Measurements from ENCODE around the gene SPSB2.

SPSB2 gene

GRCh38 chr12:6824901-6825381, 48.2 kb downstream of the SPSB2 start:
- no peak for DNase-seq (ENCODE audit: low read depth, low spot score)
- H3K4me3 ChIP-seq (ENCODE audit: low read depth, low read length) = peak overlapping the region; percentile 48
- POLR2A ChIA-PET = interaction anchor here (0.7 to 2.0 kb wide), 2 partner anchors 72 to 74 kb away, joined by 3 to 10 read pairs; partner anchors contain the start of gene MLF2

GRCh38 chr12:6824085-6824775, 48.9 kb downstream of the SPSB2 start:
- TF ChIP-seq CTCF (IDR thresholded peaks at IDR 0.05; ENCODE audit: insufficient read depth, low read length, missing control alignments) = no peak
- no peak overlapping the region for H3K4me3 ChIP-seq (ENCODE audit: low read depth, low read length)
- ChIA-PET POLR2A (interaction anchor here (1.3 to 2.0 kb wide), 2 partner anchors 58 to 71 kb away, joined by 3 to 10 read pairs; partner anchors contain the start of genes MLF2 and PTMS), CTCF (interaction anchor here (1.0 to 17.9 kb wide), 23 partner anchors 10 to 274 kb away, joined by 3 to 316 read pairs (median 6); partner anchors contain the start of genes CDCA3, GNB3, MLF2 and PTMS)
- no peak for DNase-seq (ENCODE audit: low read depth, low spot score)

More at GRCh38 chr12:6824901-6825381, 48.2 kb downstream of the SPSB2 start:
- CTCF ChIA-PET = interaction anchor here (0.6 to 17.9 kb wide), 31 partner anchors 8 to 274 kb away, joined by 3 to 316 read pairs (median 6); partner anchors contain the start of genes CDCA3, COPS7A, GNB3 and MLF2
- TF ChIP-seq CTCF (IDR thresholded peaks at IDR 0.05; ENCODE audit: insufficient read depth, low read length, missing control alignments) = no peak

GRCh38 chr12:6823182-6824084, 49.7 kb downstream of the SPSB2 start:
- no peak for DNase-seq (ENCODE audit: low read depth, low spot score)
- POLR2A ChIA-PET = interaction anchor here (1.3 to 2.0 kb wide), 2 partner anchors 57 to 71 kb away, joined by 3 to 10 read pairs; partner anchors contain the start of genes MLF2 and PTMS
- CTCF ChIA-PET = interaction anchor here (1.1 to 17.9 kb wide), 14 partner anchors 11 to 204 kb away, joined by 3 to 316 read pairs (median 37); partner anchors contain the start of genes CDCA3, GNB3, MLF2 and PTMS
- H3K4me3 ChIP-seq (ENCODE audit: low read depth, low read length) = no peak overlapping the region
- no peak for TF ChIP-seq CTCF (IDR thresholded peaks at IDR 0.05; ENCODE audit: insufficient read depth, low read length, missing control alignments)

- peak overlapping the region; percentile 62 for H3K4me3 ChIP-seq (ENCODE audit: low read depth, low read length)
- ChIA-PET CTCF (interaction anchor here (1.2 to 17.9 kb wide), 9 partner anchors 11 to 202 kb away, joined by 3 to 316 read pairs (median 51); partner anchors contain the start of genes CDCA3, GNB3, MLF2 and PTMS), POLR2A (interaction anchor here (0.8 to 1.5 kb wide), 3 partner anchors 56 to 70 kb away, joined by 3 to 14 read pairs (median 4); partner anchors contain the start of genes MLF2 and PTMS)
- TF ChIP-seq CTCF (IDR thresholded peaks at IDR 0.05; ENCODE audit: insufficient read depth, low read length, missing control alignments) = no peak
- no peak for DNase-seq (ENCODE audit: low read depth, low spot score)
These were observed 50.5 kb downstream of the SPSB2 start for GRCh38 chr12:6822426-6823135.

- TF ChIP-seq CTCF (IDR thresholded peaks at IDR 0.05; ENCODE audit: insufficient read depth, low read length, missing control alignments) = no peak
- ChIA-PET POLR2A (interaction anchor here (0.8 to 1.5 kb wide), 6 partner anchors 9 to 131 kb away, joined by 3 to 14 read pairs (median 4); partner anchors contain the start of genes COPS7A, MLF2 and PTMS), CTCF (interaction anchor here (0.7 to 17.9 kb wide), 10 partner anchors 11 to 201 kb away, joined by 3 to 316 read pairs (median 12); partner anchors contain the start of genes CDCA3, GNB3, MLF2 and PTMS)
- peak within 1 kb of the TSS; percentile 62 for H3K4me3 ChIP-seq (ENCODE audit: low read depth, low read length)
- no peak for DNase-seq (ENCODE audit: low read depth, low spot score)
These were observed 51.3 kb downstream of the SPSB2 start, which contains the start of gene GPR162 for GRCh38 chr12:6821591-6822425. Gene GPR162 (plus strand): TSS chr12:6821821. CDS start chr12:6823899, 2,078 bp downstream.
